Smooth muscle cell of the umbilical artery (primary cell): Measurements from ENCODE around the gene PCDHB5. TPM values are rescaled to one million over a fixed set of nuclear protein-coding genes. Genes with fewer than 3 reads are reported as not detected.

ENCODE experiments used
- total RNA-seq: library from RNA; depleted of rRNA; stranded (reverse); fragments of >200 nt; gene quantifications from 2 replicates; pipeline ENCODE4 v1.2.3, GENCODE V29; 2014

The PCDHB5 gene
- 0.60 and 1.8 TPM in 2 replicates for total RNA-seq

GRCh38 chr5:141135030-141135717 is at the start of gene PCDHB5:
Gene PCDHB5 (plus strand): TSS chr5:141135206. CDS start chr5:141135435, 229 bp downstream.

GRCh38 chr5:141094481-141095262 is 40.3 kb upstream of the PCDHB5 start, which contains the start of gene PCDHB2:
Gene PCDHB2 (plus strand): TSS chr5:141094615. CDS start chr5:141094791, 176 bp downstream.

GRCh38 chr5:141100243-141100805 is 34.7 kb upstream of the PCDHB5 start, which contains the start of gene PCDHB3:
Gene PCDHB3 (plus strand): TSS chr5:141100473. CDS start chr5:141100650, 177 bp downstream.

GRCh38 chr5:141121563-141121962 is 13.4 kb upstream of the PCDHB5 start, which contains the start of gene PCDHB4:
Gene PCDHB4 (plus strand): TSS chr5:141121818. CDS start chr5:141121999, 181 bp downstream.

GRCh38 chr5:141149812-141150211 is 14.8 kb downstream of the PCDHB5 start, which contains the start of gene PCDHB6:
Gene PCDHB6 (plus strand): TSS chr5:141150057. CDS start chr5:141150258, 201 bp downstream.

GRCh38 chr5:141172381-141173204 is 37.6 kb downstream of the PCDHB5 start, which contains the start of gene PCDHB7:
Gene PCDHB7 (plus strand): TSS chr5:141172644. CDS start chr5:141172836, 192 bp downstream.

GRCh38 chr5:141177577-141178191 is 42.7 kb downstream of the PCDHB5 start, which contains the start of gene PCDHB8:
Gene PCDHB8 (plus strand): TSS chr5:141177790. CDS start chr5:141178035, 245 bp downstream.

GRCh38 chr5:141182248-141182647 is 47.2 kb downstream of the PCDHB5 start, which contains the start of gene PCDHB16:
Gene PCDHB16 (plus strand): TSS chr5:141182387. CDS start chr5:141182560, 173 bp downstream.

GRCh38 chr5:141186897-141187512 is 52.0 kb downstream of the PCDHB5 start, which contains the start of gene PCDHB9:
Gene PCDHB9 (plus strand): TSS chr5:141187161. CDS start chr5:141187319, 158 bp downstream.

Other genes starting within 250 kb of the PCDHB5 start
- 0.09 and 0.30 TPM in 2 replicates for gene PCDHAC1, start 208.9 kb upstream of the PCDHB5 start, total RNA-seq
- 0.30 and 0.32 TPM in 2 replicates for gene PCDHAC2, start 168.7 kb upstream of the PCDHB5 start, total RNA-seq
- not detected in 2 replicates for gene PCDHB1, start 83.8 kb upstream of the PCDHB5 start, total RNA-seq
- gene PCDHB2, start 40.6 kb upstream of the PCDHB5 start, total RNA-seq = 0.59 and 0.74 TPM in 2 replicates
- gene PCDHB3, start 34.7 kb upstream of the PCDHB5 start, total RNA-seq = 0.09 and 0.30 TPM in 2 replicates
- gene PCDHB4, start 13.4 kb upstream of the PCDHB5 start, total RNA-seq = under 0.01 and 0.09 TPM in 2 replicates
- 0.14 and 0.30 TPM in 2 replicates for gene PCDHB6, start 14.9 kb downstream of the PCDHB5 start, total RNA-seq
- gene PCDHB7, start 37.4 kb downstream of the PCDHB5 start, total RNA-seq = 0.18 and 0.89 TPM in 2 replicates
- 0.05 and 0.89 TPM in 2 replicates for gene PCDHB8, start 42.6 kb downstream of the PCDHB5 start, total RNA-seq
- 0.09 and 0.30 TPM in 2 replicates for gene PCDHB16, start 47.2 kb downstream of the PCDHB5 start, total RNA-seq
- 0.18 and 0.30 TPM in 2 replicates for gene PCDHB9, start 52.0 kb downstream of the PCDHB5 start, total RNA-seq
- gene PCDHB10, start 57.1 kb downstream of the PCDHB5 start, total RNA-seq = 0.42 and 0.59 TPM in 2 replicates
- gene PCDHB11, start 64.4 kb downstream of the PCDHB5 start, total RNA-seq = 0.05 and 0.30 TPM in 2 replicates
- 0.05 and 0.30 TPM in 2 replicates for gene PCDHB12, start 73.5 kb downstream of the PCDHB5 start, total RNA-seq
- gene PCDHB13, start 78.7 kb downstream of the PCDHB5 start, total RNA-seq = 0.28 and 0.89 TPM in 2 replicates
- gene PCDHB14, start 88.1 kb downstream of the PCDHB5 start, total RNA-seq = 0.42 and 1.5 TPM in 2 replicates
- gene PCDHB15, start 110.2 kb downstream of the PCDHB5 start, total RNA-seq = 0.28 and 0.59 TPM in 2 replicates
- gene SLC25A2, start 168.8 kb downstream of the PCDHB5 start, total RNA-seq = 0.28 and 0.30 TPM in 2 replicates
- 79.9 and 81.4 TPM in 2 replicates for gene TAF7, start 185.6 kb downstream of the PCDHB5 start, total RNA-seq
- 0.69 and 0.89 TPM in 2 replicates for gene PCDHGA1, start 195.3 kb downstream of the PCDHB5 start, total RNA-seq
- gene PCDHGA2, start 203.6 kb downstream of the PCDHB5 start, total RNA-seq = 3.5 and 3.9 TPM in 2 replicates
- 1.6 and 2.1 TPM in 2 replicates for gene PCDHGA3, start 208.6 kb downstream of the PCDHB5 start, total RNA-seq
- 3.3 TPM in 2 replicates for gene PCDHGB1, start 214.9 kb downstream of the PCDHB5 start, total RNA-seq
- gene PCDHGA4, start 219.8 kb downstream of the PCDHB5 start, total RNA-seq = 5.8 and 6.5 TPM in 2 replicates
- gene PCDHGB2, start 224.8 kb downstream of the PCDHB5 start, total RNA-seq = 2.1 and 2.4 TPM in 2 replicates
- gene PCDHGA5, start 229.0 kb downstream of the PCDHB5 start, total RNA-seq = 0.89 and 0.92 TPM in 2 replicates
- 6.5 and 6.8 TPM in 2 replicates for gene PCDHGB3, start 235.0 kb downstream of the PCDHB5 start, total RNA-seq
- gene PCDHGA6, start 238.7 kb downstream of the PCDHB5 start, total RNA-seq = 3.2 and 4.2 TPM in 2 replicates
- 4.2 and 6.8 TPM in 2 replicates for gene PCDHGA7, start 247.5 kb downstream of the PCDHB5 start, total RNA-seq